ENCODE data around the gene MAST4. TPM values are rescaled to one million over a fixed set of nuclear protein-coding genes. Genes with fewer than 3 reads are reported as not detected.

MAST4 gene
- total and polyA plus RNA-seq, 2 donors (not counting 1 experiment from before 2014, with no cell fraction given), result 7.0 to 15.2 TPM

DNA sequence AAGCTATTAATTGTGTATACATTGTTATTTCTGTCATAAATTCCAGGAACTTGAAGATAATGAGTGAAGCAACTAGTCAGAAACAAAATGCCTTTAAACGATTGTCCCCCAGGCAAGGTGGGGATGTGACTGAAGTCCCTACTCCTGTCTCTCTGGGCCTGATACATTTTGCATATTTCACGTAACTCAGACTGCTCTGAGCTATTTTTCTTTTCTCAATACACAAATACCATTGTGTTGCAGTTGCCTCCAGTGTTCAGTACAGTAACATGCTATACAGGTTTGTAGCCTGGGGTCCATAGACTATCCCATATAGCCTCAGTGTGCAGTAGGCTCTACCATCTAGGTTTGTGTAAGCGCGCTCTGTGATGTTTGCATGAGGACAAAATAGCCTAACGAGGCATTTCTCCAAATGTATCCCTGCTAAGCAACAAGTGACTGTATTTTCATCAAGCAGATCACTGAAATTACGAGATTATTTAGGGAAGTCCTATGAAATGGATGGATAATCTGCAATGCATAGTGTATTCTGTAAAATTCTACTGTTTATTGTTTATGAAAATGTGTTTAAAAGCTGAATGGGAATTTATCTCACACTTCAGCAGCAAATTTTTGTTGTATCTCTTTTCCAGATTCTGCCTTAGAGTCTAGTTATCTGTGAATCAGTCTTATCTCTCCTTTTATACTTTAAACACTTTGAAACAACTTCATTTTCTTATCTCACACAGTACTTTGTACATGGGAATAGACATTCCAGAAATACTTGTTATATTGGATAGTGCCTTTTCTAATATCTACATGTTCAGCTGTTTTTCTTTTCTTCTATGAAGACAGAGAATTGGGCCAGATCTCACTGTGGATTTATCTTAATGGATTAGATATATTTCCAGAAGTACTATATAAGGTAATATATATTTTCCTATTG lies 449.9 kb downstream of the MAST4 start:
- Histone ChIP-seq H3K27ac (ENCODE audit: insufficient read depth, low read length) (no peak overlapping the region), H3K36me3 (ENCODE audit: control insufficient read depth, insufficient read depth, low read length) (no peaks in the 10 kb centered on the region), H3K9me3 (ENCODE audit: control insufficient read depth, insufficient read depth, low read depth, low read length) (no peaks in the 10 kb centered on the region), H2AFZ (ENCODE audit: low read length) (no peak overlapping the region), H3K79me2 (ENCODE audit: control insufficient read depth, insufficient read depth, low read length) (no peaks in the 10 kb centered on the region), H3K4me1 (ENCODE audit: control insufficient read depth, extremely low read depth, insufficient read depth, low read length) (no peaks in the 10 kb centered on the region), H3K27me3 (ENCODE audit: control insufficient read depth, insufficient read depth, low read length) (no peaks in the 10 kb centered on the region), H3K4me2 (ENCODE audit: extremely low read depth, insufficient read depth, low read length) (no peak overlapping the region), H4K20me1 (ENCODE audit: control insufficient read depth, extremely low read depth, insufficient read depth, low read length) (peaks cover 3% of the 10 kb centered on the region), H3K4me3 (replicated peaks in 1 of 4; ENCODE audit: control extremely low read depth in 1 of 4, insufficient read depth in 1 of 4, low read depth in 3 of 4, low read length in 4 of 4) (no peak overlapping the region), H3K9ac (ENCODE audit: insufficient read depth, low read length) (no peak overlapping the region)
- TF ChIP-seq EZH2 (IDR thresholded peaks at IDR 0.05; ENCODE audit: low read length, missing control alignments), result no peak
- TF ChIP-seq, protein P1, sequence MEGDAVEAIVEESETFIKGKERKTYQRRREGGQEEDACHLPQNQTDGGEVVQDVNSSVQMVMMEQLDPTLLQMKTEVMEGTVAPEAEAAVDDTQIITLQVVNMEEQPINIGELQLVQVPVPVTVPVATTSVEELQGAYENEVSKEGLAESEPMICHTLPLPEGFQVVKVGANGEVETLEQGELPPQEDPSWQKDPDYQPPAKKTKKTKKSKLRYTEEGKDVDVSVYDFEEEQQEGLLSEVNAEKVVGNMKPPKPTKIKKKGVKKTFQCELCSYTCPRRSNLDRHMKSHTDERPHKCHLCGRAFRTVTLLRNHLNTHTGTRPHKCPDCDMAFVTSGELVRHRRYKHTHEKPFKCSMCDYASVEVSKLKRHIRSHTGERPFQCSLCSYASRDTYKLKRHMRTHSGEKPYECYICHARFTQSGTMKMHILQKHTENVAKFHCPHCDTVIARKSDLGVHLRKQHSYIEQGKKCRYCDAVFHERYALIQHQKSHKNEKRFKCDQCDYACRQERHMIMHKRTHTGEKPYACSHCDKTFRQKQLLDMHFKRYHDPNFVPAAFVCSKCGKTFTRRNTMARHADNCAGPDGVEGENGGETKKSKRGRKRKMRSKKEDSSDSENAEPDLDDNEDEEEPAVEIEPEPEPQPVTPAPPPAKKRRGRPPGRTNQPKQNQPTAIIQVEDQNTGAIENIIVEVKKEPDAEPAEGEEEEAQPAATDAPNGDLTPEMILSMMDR (conservative IDR thresholded peaks at IDR 0.05 in 1 of 2, IDR thresholded peaks at IDR 0.05 in 1 of 2; ENCODE audit: low read depth in 1 of 2, low read length in 2 of 2), result no peak
- peak in 1 of 2 donors; percentile 63 for DNase-seq (ENCODE audit: low read depth in 2 of 2)

DNA sequence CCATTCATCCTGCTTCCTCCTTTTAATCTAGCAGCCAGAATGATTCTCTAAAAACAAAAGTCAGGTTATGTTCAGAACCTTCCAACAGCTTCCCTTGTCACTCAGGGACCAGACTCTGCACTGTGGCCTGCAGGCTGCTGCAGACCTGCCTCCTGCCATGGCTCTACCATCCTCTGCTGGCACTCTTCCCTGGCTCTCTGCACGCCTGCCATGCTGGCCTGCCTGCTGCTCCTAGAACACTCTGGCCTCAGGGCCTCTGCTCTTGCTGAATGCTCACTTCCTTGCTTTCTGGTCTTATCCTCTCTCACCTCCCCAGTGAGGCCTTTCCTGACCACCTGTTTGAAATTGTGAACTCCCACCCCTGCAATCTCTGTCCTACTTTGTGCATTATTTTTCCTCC lies 451.0 kb downstream of the MAST4 start:
- no peaks in the 10 kb centered on the region for H3K36me3 ChIP-seq (ENCODE audit: control insufficient read depth, insufficient read depth, low read length)

DNA sequence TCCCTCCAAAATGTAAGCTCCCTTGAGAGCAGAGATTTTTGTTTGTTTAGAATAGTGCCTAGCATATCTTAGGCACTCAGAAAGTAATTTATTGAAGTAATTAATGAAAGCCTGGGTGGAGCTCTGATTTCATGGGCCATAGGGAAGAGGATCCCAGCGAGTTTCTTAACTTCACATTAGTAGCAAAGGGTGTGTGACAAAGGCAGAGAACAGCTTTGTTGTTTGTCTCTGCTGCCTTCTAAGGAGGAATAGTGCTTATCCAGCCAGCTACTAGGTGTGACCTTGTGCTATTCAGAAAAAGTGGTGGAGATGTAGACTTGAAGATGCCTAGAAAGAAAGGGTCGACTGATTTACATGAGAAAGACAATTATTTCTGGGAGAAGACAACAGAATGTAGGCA lies 451.4 kb downstream of the MAST4 start:
- Histone ChIP-seq H3K4me3 (replicated peaks in 1 of 4; ENCODE audit: control extremely low read depth in 1 of 4, insufficient read depth in 1 of 4, low read depth in 3 of 4, low read length in 4 of 4) (no peak overlapping the region), H3K36me3 (ENCODE audit: control insufficient read depth, insufficient read depth, low read length) (no peaks in the 10 kb centered on the region), H3K27ac (ENCODE audit: insufficient read depth, low read length) (no peak overlapping the region), H4K20me1 (ENCODE audit: control insufficient read depth, extremely low read depth, insufficient read depth, low read length) (peaks cover 3% of the 10 kb centered on the region), H3K9ac (ENCODE audit: insufficient read depth, low read length) (no peak overlapping the region), H3K4me1 (ENCODE audit: control insufficient read depth, extremely low read depth, insufficient read depth, low read length) (no peaks in the 10 kb centered on the region), H2AFZ (ENCODE audit: low read length) (no peak overlapping the region), H3K9me3 (ENCODE audit: control insufficient read depth, insufficient read depth, low read depth, low read length) (no peaks in the 10 kb centered on the region), H3K27me3 (ENCODE audit: control insufficient read depth, insufficient read depth, low read length) (no peaks in the 10 kb centered on the region), H3K79me2 (ENCODE audit: control insufficient read depth, insufficient read depth, low read length) (no peaks in the 10 kb centered on the region), H3K4me2 (ENCODE audit: extremely low read depth, insufficient read depth, low read length) (no peak overlapping the region)
- TF ChIP-seq, protein P1 (conservative IDR thresholded peaks at IDR 0.05 in 1 of 2, IDR thresholded peaks at IDR 0.05 in 1 of 2; ENCODE audit: low read depth in 1 of 2, low read length in 2 of 2), result no peak
- DNase-seq (ENCODE audit: low read depth in 2 of 2), result no peak

More for the DNA sequence above, 451.0 kb downstream of the MAST4 start:
- TF ChIP-seq EZH2 (IDR thresholded peaks at IDR 0.05; ENCODE audit: low read length, missing control alignments), result no peak
- TF ChIP-seq, protein P1 (conservative IDR thresholded peaks at IDR 0.05 in 1 of 2, IDR thresholded peaks at IDR 0.05 in 1 of 2; ENCODE audit: low read depth in 1 of 2, low read length in 2 of 2), result no peak
- H3K4me1 ChIP-seq (ENCODE audit: control insufficient read depth, extremely low read depth, insufficient read depth, low read length), result no peaks in the 10 kb centered on the region
- no peak overlapping the region for H3K9ac ChIP-seq (ENCODE audit: insufficient read depth, low read length)
- H2AFZ ChIP-seq (ENCODE audit: low read length), result no peak overlapping the region
- DNase-seq (ENCODE audit: low read depth in 2 of 2), result no peak
- H3K27ac ChIP-seq (ENCODE audit: insufficient read depth, low read length), result no peak overlapping the region
- no peak overlapping the region for H3K4me2 ChIP-seq (ENCODE audit: extremely low read depth, insufficient read depth, low read length)
- peaks cover 3% of the 10 kb centered on the region for H4K20me1 ChIP-seq (ENCODE audit: control insufficient read depth, extremely low read depth, insufficient read depth, low read length)
- no peaks in the 10 kb centered on the region for H3K9me3 ChIP-seq (ENCODE audit: control insufficient read depth, insufficient read depth, low read depth, low read length)
- no peaks in the 10 kb centered on the region for H3K79me2 ChIP-seq (ENCODE audit: control insufficient read depth, insufficient read depth, low read length)
- H3K4me3 ChIP-seq (replicated peaks in 1 of 4; ENCODE audit: control extremely low read depth in 1 of 4, insufficient read depth in 1 of 4, low read depth in 3 of 4, low read length in 4 of 4), result no peak overlapping the region
- no peaks in the 10 kb centered on the region for H3K27me3 ChIP-seq (ENCODE audit: control insufficient read depth, insufficient read depth, low read length)

Data from fibroblast of lung (primary cell).